Breast epithelium (tissue), 4 donors: Measurements from ENCODE around the gene ZNF76. TPM values are rescaled to one million over a fixed set of nuclear protein-coding genes. Genes with fewer than 3 reads are reported as not detected.

ENCODE experiments used
- DNase-seq, 2 donors: peaks; one replicate each; pipeline ENCODE4 v3.0.0-alpha.2; 2019; ENCODE audit warnings: low spot score in 2 of 2
- H3K27ac ChIP-seq, 2 donors: fragments of 200-600 bp; sonication (generic) in 1 of 2; one replicate each; pipeline ENCODE4 v1.5.1; 2016 to 2019; ENCODE audit warnings: mild to moderate bottlenecking in 1 of 2
- H3K27me3 ChIP-seq, 2 donors: fragments of 200-600 bp; sonication (generic) in 1 of 2; one replicate each; pipeline versions ENCODE4 v1.5.1 to v1.6.0; 2017 to 2019; ENCODE audit warnings: control low read depth in 1 of 2, mild to moderate bottlenecking in 1 of 2
- H3K36me3 ChIP-seq: fragments of 200-600 bp; one replicate; pipeline ENCODE4 v1.5.1; 2019
- H3K4me1 ChIP-seq, 2 donors: fragments of 200-600 bp; sonication (generic); one replicate each; pipeline ENCODE4 v1.5.1; 2016 to 2019; ENCODE audit warnings: control low read depth in 1 of 2
- H3K4me3 ChIP-seq, 3 donors: fragments of 200-600 bp; sonication (generic); 1 replicate in 2 of 3; 2 replicates in 1 of 3; pipeline ENCODE4 v1.5.1; 2016 to 2019; ENCODE audit warnings: mild to moderate bottlenecking in 3 of 3, moderate library complexity in 2 of 3
- H3K9me3 ChIP-seq, 2 donors: fragments of 200-600 bp; sonication (generic) in 1 of 2; one replicate each; pipeline ENCODE4 v1.5.1; 2016 to 2019; ENCODE audit warnings: control low read depth in 1 of 2
- POLR2A ChIP-seq: fragments of 450-650 bp; IDR thresholded peaks from one replicate; pipeline ENCODE4 v1.6.1; 2016; ENCODE audit warnings: antibody characterized with exemption, mild to moderate bottlenecking, moderate library complexity
- POLR2AphosphoS5 ChIP-seq, 3 donors: sonication (generic); formaldehyde crosslinking; IDR thresholded peaks; one replicate each; pipeline ENCODE4 v1.6.1; 2017; ENCODE audit warnings: antibody characterized with exemption in 3 of 3
- intact Hi-C: fragments of 100-400 bp; cut with DNase I; formaldehyde crosslinking; loops from one replicate; pipeline ENCODE4 v1.15.1; 2023; ENCODE audit warnings: low total_unique reads
- total RNA-seq, 3 donors: library from RNA; depleted of rRNA; stranded (reverse); fragments of >200 nt; gene quantifications; one replicate each; pipeline ENCODE4 v1.1.0, GENCODE V29; 2016
- TF ChIP-seq, protein P1 (sequence below), 3 donors: fragments of 450-650 bp; IDR thresholded peaks; one replicate each; pipeline ENCODE4 v1.5.1; 2016 to 2017; ENCODE audit warnings: antibody characterized with exemption in 3 of 3, mild to moderate bottlenecking in 3 of 3, moderate library complexity in 3 of 3

ZNF76 gene
- total RNA-seq, 3 donors from 2014 or later = 32.3 to 53.0 (median 46.9) TPM

DNA sequence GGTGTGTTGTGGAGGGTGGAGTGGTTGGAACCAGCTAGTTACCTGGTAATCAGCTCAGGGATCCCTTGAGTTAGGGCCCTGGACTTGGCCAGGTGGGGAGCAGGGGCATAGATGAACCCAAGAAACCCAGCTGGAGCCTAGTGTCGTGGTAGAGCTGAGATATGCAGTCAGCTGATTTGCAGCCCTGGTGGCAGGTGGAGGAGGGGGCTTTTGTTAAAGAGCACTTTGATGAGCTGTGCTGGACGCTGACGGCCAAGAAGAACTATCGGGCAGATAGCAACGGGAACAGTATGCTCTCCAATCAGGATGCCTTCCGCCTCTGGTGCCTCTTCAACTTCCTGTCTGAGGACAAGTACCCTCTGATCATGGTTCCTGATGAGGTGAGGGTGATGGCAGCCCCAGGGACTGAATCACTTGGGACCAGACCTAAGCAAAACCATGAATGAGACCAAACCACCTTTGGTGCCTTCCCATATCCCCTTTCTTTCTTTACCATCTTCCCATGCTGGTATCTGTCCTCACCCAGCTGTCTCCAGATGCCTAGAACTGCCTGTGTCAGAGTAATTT, 50.8 kb downstream of the ZNF76 start:
- Histone ChIP-seq H3K4me3 (no peak overlapping the region), H3K9me3 (no peaks in the 10 kb centered on the region), H3K4me1 (no peaks in the 10 kb centered on the region), H3K27ac (no peak overlapping the region), H3K27me3 (no peaks in the 10 kb centered on the region), H3K36me3 (no peaks in the 10 kb centered on the region)
- intact Hi-C loops = no loop called here
- TF ChIP-seq, protein P1, sequence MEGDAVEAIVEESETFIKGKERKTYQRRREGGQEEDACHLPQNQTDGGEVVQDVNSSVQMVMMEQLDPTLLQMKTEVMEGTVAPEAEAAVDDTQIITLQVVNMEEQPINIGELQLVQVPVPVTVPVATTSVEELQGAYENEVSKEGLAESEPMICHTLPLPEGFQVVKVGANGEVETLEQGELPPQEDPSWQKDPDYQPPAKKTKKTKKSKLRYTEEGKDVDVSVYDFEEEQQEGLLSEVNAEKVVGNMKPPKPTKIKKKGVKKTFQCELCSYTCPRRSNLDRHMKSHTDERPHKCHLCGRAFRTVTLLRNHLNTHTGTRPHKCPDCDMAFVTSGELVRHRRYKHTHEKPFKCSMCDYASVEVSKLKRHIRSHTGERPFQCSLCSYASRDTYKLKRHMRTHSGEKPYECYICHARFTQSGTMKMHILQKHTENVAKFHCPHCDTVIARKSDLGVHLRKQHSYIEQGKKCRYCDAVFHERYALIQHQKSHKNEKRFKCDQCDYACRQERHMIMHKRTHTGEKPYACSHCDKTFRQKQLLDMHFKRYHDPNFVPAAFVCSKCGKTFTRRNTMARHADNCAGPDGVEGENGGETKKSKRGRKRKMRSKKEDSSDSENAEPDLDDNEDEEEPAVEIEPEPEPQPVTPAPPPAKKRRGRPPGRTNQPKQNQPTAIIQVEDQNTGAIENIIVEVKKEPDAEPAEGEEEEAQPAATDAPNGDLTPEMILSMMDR (IDR thresholded peaks at IDR 0.05) = no peak
- TF ChIP-seq POLR2AphosphoS5 (IDR thresholded peaks at IDR 0.05) = no peak
- no peak for TF ChIP-seq POLR2A
- no peak for DNase-seq

GRCh38 chr6:35311390-35312075, 52.0 kb downstream of the ZNF76 start:
- TF ChIP-seq POLR2AphosphoS5 (IDR thresholded peaks at IDR 0.05) (no peak), POLR2A (no peak)
- TF ChIP-seq, protein P1 (IDR thresholded peaks at IDR 0.05) = no peak
- H3K4me3 ChIP-seq = no peak overlapping the region
- H3K9me3 ChIP-seq = no peaks in the 10 kb centered on the region
- H3K4me1 ChIP-seq = no peaks in the 10 kb centered on the region
- no peaks in the 10 kb centered on the region for H3K27me3 ChIP-seq
- H3K27ac ChIP-seq = no peak overlapping the region
- H3K36me3 ChIP-seq = no peaks in the 10 kb centered on the region
- no peak for DNase-seq
- intact Hi-C loops = no loop called here

GRCh38 chr6:35312076-35312800, 52.7 kb downstream of the ZNF76 start:
- no peaks in the 10 kb centered on the region for H3K36me3 ChIP-seq
- intact Hi-C loops = no loop called here
- H3K4me1 ChIP-seq = no peaks in the 10 kb centered on the region
- DNase-seq = no peak
- no peak overlapping the region for H3K4me3 ChIP-seq
- H3K27me3 ChIP-seq = no peaks in the 10 kb centered on the region
- no peaks in the 10 kb centered on the region for H3K9me3 ChIP-seq
- TF ChIP-seq, protein P1 (IDR thresholded peaks at IDR 0.05) = no peak
- TF ChIP-seq POLR2AphosphoS5 (IDR thresholded peaks at IDR 0.05) = no peak
- no peak for TF ChIP-seq POLR2A
- H3K27ac ChIP-seq = peak overlapping the region in 1 of 2 donors; percentile 12

DNA sequence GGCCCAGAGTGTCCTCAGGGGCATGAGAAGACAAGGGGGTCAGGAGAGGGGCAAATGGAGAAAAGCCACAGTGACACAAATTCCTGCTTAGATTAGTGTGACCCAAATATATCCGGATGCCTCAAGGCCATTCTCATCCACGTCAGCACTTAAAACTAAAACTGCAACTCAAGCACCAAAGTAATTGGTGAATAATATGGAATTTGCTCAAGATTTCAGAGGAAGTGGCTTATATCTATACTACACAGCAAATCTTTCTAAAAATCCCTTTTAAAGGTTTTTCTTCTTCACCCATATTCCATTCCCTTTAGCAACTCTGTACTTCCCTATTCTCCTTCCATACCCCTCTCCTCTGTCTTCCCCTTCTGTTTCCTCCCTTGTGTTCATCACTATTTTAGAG, 53.3 kb downstream of the ZNF76 start:
- Histone ChIP-seq H3K9me3 (no peaks in the 10 kb centered on the region), H3K4me1 (no peaks in the 10 kb centered on the region), H3K36me3 (no peaks in the 10 kb centered on the region), H3K4me3 (no peak overlapping the region), H3K27ac (no peak overlapping the region), H3K27me3 (no peaks in the 10 kb centered on the region)
- intact Hi-C loops = no loop called here
- TF ChIP-seq, protein P1 (IDR thresholded peaks at IDR 0.05) = no peak
- TF ChIP-seq POLR2A (no peak), POLR2AphosphoS5 (IDR thresholded peaks at IDR 0.05) (no peak)
- DNase-seq = no peak
